HG02610 (cell line): Measurements from ENCODE around the gene ABI3BP.

ENCODE experiments used
- ATAC-seq: cut with Tn5 transposase; IDR thresholded peaks from one replicate; pipeline ENCODE4 v1.9.1; 2021; ENCODE audit warnings: mild to moderate bottlenecking, moderate library complexity; ENCODE audit not compliant: unreplicated experiment

Gene ABI3BP

DNA sequence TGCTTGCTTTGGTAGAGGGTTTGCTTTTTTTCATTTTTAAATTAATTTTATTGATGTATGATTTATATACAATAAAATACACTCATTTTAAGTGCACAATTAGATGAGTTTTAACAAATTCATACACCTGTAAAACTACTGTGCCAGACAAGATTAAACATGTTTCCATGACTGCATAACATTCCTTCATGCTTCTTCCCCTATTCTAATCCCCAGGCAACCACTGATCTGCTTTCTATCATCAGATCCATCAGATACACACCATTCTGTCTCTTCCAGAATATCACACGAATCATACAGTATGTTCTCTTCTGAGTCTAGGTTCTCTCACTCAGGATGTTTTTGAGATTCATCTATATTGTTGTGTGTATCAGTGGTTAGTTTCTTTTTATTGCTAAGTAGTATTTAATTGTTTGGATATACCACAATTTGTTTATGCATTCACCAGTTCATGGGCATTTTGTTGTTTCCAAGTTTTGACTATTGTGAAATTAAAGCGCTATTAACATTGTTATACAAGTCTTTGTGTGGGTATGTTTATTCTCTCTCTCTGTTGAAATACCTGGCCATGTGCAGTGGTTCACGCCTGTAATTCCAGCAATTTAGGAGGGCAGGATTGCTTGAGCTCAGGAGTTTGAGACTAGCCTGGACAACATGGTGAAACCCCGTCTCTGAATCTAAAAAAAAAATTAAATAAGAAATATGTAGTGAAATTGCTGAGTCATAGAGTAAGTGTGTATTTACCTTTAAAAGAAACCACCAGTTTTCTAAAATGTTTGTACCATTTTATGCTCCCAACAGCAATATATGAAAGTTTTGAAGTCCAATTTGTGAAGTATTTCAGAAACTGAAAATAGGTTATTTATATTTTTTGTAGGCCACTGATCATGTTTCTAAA, 290.9 kb downstream of the ABI3BP start:
- no peak for ATAC-seq

DNA sequence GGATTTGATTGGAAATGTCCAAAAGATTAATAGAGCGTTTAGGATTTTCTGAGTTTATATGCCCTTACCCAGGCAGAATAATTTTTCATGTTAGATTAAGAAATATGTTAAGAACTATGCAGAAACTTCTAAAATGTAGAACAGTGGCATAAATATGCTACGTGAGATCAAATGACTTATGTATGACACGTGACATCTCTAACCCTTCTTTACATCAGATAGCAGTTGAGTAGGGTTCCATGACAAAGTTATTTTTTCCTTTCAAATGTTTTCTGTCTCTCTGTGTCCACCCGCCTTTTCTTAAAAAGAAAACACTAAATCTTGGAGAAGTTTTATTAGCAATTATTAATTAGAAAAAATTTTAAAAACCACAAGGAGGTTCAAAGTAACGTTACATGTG, 292.5 kb downstream of the ABI3BP start:
- no peak for ATAC-seq
